A549 treated with DMSO at 1 μM for 4 hours (cell line): ENCODE measurements around the gene IDS. TPM values are rescaled to one million over a fixed set of nuclear protein-coding genes. Genes with fewer than 3 reads are reported as not detected.

Source experiments
- total RNA-seq: library from RNA; stranded (reverse); fragments of 200-300 nt; extraction: Qiagen RNA extraction; gene quantifications from 5 replicates; pipeline ENCODE4 v1.2.3, GENCODE V29; 2022; ENCODE audit warnings: low read depth

IDS gene
- 106 to 121 TPM (median 116 TPM) in 5 replicates for total RNA-seq

GRCh38 chrX:149504915-149505651 lies at the start of gene IDS:
TSS of gene IDS (minus strand) at chrX:149505306. CDS start at chrX:149505137, 169 bp downstream.

GRCh38 chrX:149549701-149550100 lies 44.6 kb upstream of the IDS start, which contains the start of gene HSFX3:
TSS of gene HSFX3 (minus strand) at chrX:149549924. CDS start at chrX:149549852, 72 bp downstream.

GRCh38 chrX:149540621-149541520 lies 35.8 kb upstream of the IDS start, which contains the start of gene EOLA1:
TSS of gene EOLA1 (plus strand) at chrX:149541012. CDS start at chrX:149545631, 4,619 bp downstream.

Other genes starting within 250 kb of the IDS start
- 21.3 to 22.9 TPM (median 22.2 TPM) in 5 replicates for gene EOLA1, start 35.7 kb upstream of the IDS start, total RNA-seq
- gene HSFX3, start 44.6 kb upstream of the IDS start, total RNA-seq, result not detected in 5 replicates
- gene MAGEA9B, start 82.2 kb upstream of the IDS start, total RNA-seq, result 0.07 TPM in 1 of 5 replicates, not detected in the others
- 0.13 TPM in 1 of 5 replicates, not detected in the others for gene HSFX2, start 90.0 kb upstream of the IDS start, total RNA-seq
- gene TMEM185A, start 126.5 kb upstream of the IDS start, total RNA-seq, result 25.2 to 31.0 TPM (median 27.6 TPM) in 5 replicates
- not detected in 5 replicates for gene MAGEA11, start 206.8 kb upstream of the IDS start, total RNA-seq